Measurements from ENCODE around the gene AGBL4. TPM values are rescaled to one million over a fixed set of nuclear protein-coding genes. Genes with fewer than 3 reads are reported as not detected.

AGBL4 gene
- total RNA-seq, 1 experiment from 2014 or later = not detected

DNA sequence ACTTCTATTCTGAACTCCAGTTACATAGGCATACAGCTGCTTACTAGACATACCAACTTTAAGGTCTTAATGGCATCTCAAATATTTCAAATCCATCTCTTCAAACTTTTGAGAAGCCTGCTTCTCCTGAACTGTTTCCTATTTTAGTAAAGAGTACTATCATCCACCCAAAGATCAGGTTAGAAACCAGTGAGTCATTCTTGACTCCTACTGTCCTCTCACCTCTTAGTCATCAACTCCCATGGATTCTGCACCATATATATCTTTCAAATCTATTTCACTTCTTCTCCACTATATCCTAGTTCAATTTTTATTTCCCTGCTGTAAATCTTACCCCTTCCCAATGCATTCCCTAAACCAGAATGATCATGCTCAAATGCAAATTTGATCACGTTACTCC lies 1228.9 kb downstream of the AGBL4 start:
- H3K27me3 Mint-ChIP-seq (ENCODE audit: insufficient read depth, unreplicated experiment) = no peaks in the 10 kb centered on the region
- H3K36me3 Mint-ChIP-seq (ENCODE audit: insufficient read depth, unreplicated experiment) = no peaks in the 10 kb centered on the region
- Histone ChIP-seq H3K36me3 (ENCODE audit: control insufficient read depth, insufficient read depth, low read length) (no peaks in the 10 kb centered on the region), H3K4me1 (no peaks in the 10 kb centered on the region), H3K27me3 (replicated peaks; ENCODE audit: control insufficient read depth, insufficient read depth, low read length) (no peaks in the 10 kb centered on the region), H3K9me3 (no peaks in the 10 kb centered on the region), H3K4me3 (ENCODE audit: low read depth, low read length) (no peak overlapping the region)
- TF ChIP-seq, protein P1, sequence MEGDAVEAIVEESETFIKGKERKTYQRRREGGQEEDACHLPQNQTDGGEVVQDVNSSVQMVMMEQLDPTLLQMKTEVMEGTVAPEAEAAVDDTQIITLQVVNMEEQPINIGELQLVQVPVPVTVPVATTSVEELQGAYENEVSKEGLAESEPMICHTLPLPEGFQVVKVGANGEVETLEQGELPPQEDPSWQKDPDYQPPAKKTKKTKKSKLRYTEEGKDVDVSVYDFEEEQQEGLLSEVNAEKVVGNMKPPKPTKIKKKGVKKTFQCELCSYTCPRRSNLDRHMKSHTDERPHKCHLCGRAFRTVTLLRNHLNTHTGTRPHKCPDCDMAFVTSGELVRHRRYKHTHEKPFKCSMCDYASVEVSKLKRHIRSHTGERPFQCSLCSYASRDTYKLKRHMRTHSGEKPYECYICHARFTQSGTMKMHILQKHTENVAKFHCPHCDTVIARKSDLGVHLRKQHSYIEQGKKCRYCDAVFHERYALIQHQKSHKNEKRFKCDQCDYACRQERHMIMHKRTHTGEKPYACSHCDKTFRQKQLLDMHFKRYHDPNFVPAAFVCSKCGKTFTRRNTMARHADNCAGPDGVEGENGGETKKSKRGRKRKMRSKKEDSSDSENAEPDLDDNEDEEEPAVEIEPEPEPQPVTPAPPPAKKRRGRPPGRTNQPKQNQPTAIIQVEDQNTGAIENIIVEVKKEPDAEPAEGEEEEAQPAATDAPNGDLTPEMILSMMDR (IDR thresholded peaks at IDR 0.05; ENCODE audit: insufficient read depth in 1 of 2, low read depth in 1 of 2, low read length in 1 of 2, severe bottlenecking in 1 of 2, unreplicated experiment in 1 of 2) = no peak
- no peak for DNase-seq
- H3K4me1 Mint-ChIP-seq (ENCODE audit: low read depth, unreplicated experiment) = peaks cover 6% of the 10 kb centered on the region
- no peaks in the 10 kb centered on the region for H3K9me3 Mint-ChIP-seq (ENCODE audit: unreplicated experiment)
- H3K4me3 Mint-ChIP-seq (ENCODE audit: unreplicated experiment) = no peak overlapping the region
- H3K27ac Mint-ChIP-seq (ENCODE audit: unreplicated experiment) = no peak overlapping the region
- intact Hi-C loops (cut with micrococcal nuclease; ENCODE audit: unreplicated experiment) = no loop called here
- ChIA-PET POLR2A (no interaction called here), CTCF (no interaction called here)
- BruUV-seq (replicated peaks) = no TSS peak

DNA sequence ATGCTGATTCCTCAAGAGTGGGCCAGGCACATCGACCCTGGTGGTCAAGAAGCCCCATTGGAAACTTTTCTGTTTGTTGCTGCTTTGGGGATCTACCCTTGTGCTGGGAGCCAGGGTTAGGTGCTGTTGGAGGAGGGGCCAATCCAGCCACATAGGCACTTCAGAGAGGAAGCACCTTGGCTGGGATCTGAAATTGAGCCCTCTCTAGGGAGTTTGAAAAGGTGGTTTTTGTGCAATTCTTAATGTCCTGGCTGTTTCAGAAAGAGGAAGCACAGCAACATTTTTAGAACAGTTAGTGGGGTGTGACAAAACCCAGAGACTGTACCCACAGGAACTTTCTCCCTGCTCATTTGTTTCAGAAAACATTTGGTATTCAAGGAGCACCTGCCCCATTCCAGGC lies 1229.9 kb downstream of the AGBL4 start:
- peaks cover 6% of the 10 kb centered on the region for H3K4me1 Mint-ChIP-seq (ENCODE audit: low read depth, unreplicated experiment)
- no TSS peak for BruUV-seq (replicated peaks)
- H3K4me3 Mint-ChIP-seq (ENCODE audit: unreplicated experiment) = no peak overlapping the region
- no peak overlapping the region for H3K27ac Mint-ChIP-seq (ENCODE audit: unreplicated experiment)
- CTCF ChIA-PET = no interaction called here
- no peak for DNase-seq
- Histone ChIP-seq H3K4me3 (ENCODE audit: low read depth, low read length) (no peak overlapping the region), H3K27me3 (replicated peaks; ENCODE audit: control insufficient read depth, insufficient read depth, low read length) (no peaks in the 10 kb centered on the region), H3K4me1 (no peaks in the 10 kb centered on the region), H3K36me3 (ENCODE audit: control insufficient read depth, insufficient read depth, low read length) (no peaks in the 10 kb centered on the region), H3K9me3 (no peaks in the 10 kb centered on the region)
- POLR2A ChIA-PET = no interaction called here
- no peaks in the 10 kb centered on the region for H3K36me3 Mint-ChIP-seq (ENCODE audit: insufficient read depth, unreplicated experiment)
- intact Hi-C loops (cut with micrococcal nuclease; ENCODE audit: unreplicated experiment) = no loop called here
- no peaks in the 10 kb centered on the region for H3K27me3 Mint-ChIP-seq (ENCODE audit: insufficient read depth, unreplicated experiment)
- H3K9me3 Mint-ChIP-seq (ENCODE audit: unreplicated experiment) = no peaks in the 10 kb centered on the region
- TF ChIP-seq, protein P1 (IDR thresholded peaks at IDR 0.05; ENCODE audit: insufficient read depth in 1 of 2, low read depth in 1 of 2, low read length in 1 of 2, severe bottlenecking in 1 of 2, unreplicated experiment in 1 of 2) = no peak

DNA sequence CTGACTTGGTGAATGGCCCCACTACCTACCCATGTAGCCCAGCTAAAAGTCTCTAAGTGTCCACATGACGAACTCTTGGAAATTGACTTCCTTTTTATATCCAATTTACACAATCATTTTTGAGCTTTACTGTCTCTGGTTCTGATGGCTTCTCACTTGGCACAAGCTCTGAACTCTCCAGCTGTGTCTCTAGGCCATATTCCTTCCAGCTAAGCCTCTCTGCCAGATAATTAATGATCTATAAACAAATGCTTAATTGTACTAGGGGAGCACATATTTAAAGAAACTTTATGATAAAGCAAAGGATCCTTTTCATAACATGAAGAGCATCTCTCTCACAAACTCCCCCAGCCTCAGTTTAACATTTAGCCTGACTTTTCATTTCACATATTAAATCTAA lies 1230.8 kb downstream of the AGBL4 start:
- DNase-seq = no peak
- intact Hi-C loops (cut with micrococcal nuclease; ENCODE audit: unreplicated experiment) = no loop called here
- Histone ChIP-seq H3K27me3 (replicated peaks; ENCODE audit: control insufficient read depth, insufficient read depth, low read length) (no peaks in the 10 kb centered on the region), H3K36me3 (ENCODE audit: control insufficient read depth, insufficient read depth, low read length) (no peaks in the 10 kb centered on the region), H3K4me1 (no peaks in the 10 kb centered on the region), H3K9me3 (no peaks in the 10 kb centered on the region), H3K4me3 (ENCODE audit: low read depth, low read length) (no peak overlapping the region)
- Mint-ChIP-seq H3K4me3 (ENCODE audit: unreplicated experiment) (no peak overlapping the region), H3K9me3 (ENCODE audit: unreplicated experiment) (no peaks in the 10 kb centered on the region), H3K27me3 (ENCODE audit: insufficient read depth, unreplicated experiment) (no peaks in the 10 kb centered on the region), H3K4me1 (ENCODE audit: low read depth, unreplicated experiment) (peaks cover 6% of the 10 kb centered on the region), H3K36me3 (ENCODE audit: insufficient read depth, unreplicated experiment) (no peaks in the 10 kb centered on the region), H3K27ac (ENCODE audit: unreplicated experiment) (no peak overlapping the region)
- no TSS peak for BruUV-seq (replicated peaks)
- TF ChIP-seq, protein P1 (IDR thresholded peaks at IDR 0.05; ENCODE audit: insufficient read depth in 1 of 2, low read depth in 1 of 2, low read length in 1 of 2, severe bottlenecking in 1 of 2, unreplicated experiment in 1 of 2) = no peak
- ChIA-PET CTCF (no interaction called here), POLR2A (no interaction called here)
